Measurements from ENCODE around the gene FOXO3. TPM values are rescaled to one million over a fixed set of nuclear protein-coding genes. Genes with fewer than 3 reads are reported as not detected.

FOXO3 gene
- total RNA-seq, 1 donor from 2014 or later, result 13.7 TPM

- peak overlapping the region; percentile 76 for H3K4me3 ChIP-seq
- no peak overlapping the region for H3K27ac ChIP-seq
- peaks cover 45% of the 10 kb centered on the region for H3K27me3 ChIP-seq
- H3K4me1 ChIP-seq, result peaks cover 14% of the 10 kb centered on the region
- peak; percentile 60 for DNase-seq (ENCODE audit: low spot score)
- no peaks in the 10 kb centered on the region for H3K36me3 ChIP-seq
- H4K20me1 ChIP-seq (ENCODE audit: low read depth), result peaks cover 55% of the 10 kb centered on the region
- peaks cover 40% of the 10 kb centered on the region for H3F3A ChIP-seq (ENCODE audit: low read depth)
- peak overlapping the region; percentile 85 for H3K4me2 ChIP-seq
- no peak overlapping the region for H2AFZ ChIP-seq (replicated peaks)
- Mint-ChIP-seq H3K4me3 (peak overlapping the region; percentile 96), H3K36me3 (peaks cover 9% of the 10 kb centered on the region), H3K27me3 (ENCODE audit: insufficient read depth, low read depth) (peaks cover 21% of the 10 kb centered on the region), H3K27ac (no peak overlapping the region), H3K9me3 (peaks cover 4% of the 10 kb centered on the region), H3K4me1 (peaks cover 22% of the 10 kb centered on the region)
- H3K9ac ChIP-seq, result peak overlapping the region; percentile 27
- TF ChIP-seq, protein P1, sequence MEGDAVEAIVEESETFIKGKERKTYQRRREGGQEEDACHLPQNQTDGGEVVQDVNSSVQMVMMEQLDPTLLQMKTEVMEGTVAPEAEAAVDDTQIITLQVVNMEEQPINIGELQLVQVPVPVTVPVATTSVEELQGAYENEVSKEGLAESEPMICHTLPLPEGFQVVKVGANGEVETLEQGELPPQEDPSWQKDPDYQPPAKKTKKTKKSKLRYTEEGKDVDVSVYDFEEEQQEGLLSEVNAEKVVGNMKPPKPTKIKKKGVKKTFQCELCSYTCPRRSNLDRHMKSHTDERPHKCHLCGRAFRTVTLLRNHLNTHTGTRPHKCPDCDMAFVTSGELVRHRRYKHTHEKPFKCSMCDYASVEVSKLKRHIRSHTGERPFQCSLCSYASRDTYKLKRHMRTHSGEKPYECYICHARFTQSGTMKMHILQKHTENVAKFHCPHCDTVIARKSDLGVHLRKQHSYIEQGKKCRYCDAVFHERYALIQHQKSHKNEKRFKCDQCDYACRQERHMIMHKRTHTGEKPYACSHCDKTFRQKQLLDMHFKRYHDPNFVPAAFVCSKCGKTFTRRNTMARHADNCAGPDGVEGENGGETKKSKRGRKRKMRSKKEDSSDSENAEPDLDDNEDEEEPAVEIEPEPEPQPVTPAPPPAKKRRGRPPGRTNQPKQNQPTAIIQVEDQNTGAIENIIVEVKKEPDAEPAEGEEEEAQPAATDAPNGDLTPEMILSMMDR (IDR thresholded peaks at IDR 0.05), result no peak
- no peak for TF ChIP-seq EZH2 (IDR thresholded peaks at IDR 0.05)
- TF ChIP-seq EZH2phosphoT487 (IDR thresholded peaks at IDR 0.05), result peak; percentile 13
- peaks cover 42% of the 10 kb centered on the region for H3K79me2 ChIP-seq (ENCODE audit: low read depth)
- H3K9me3 ChIP-seq (ENCODE audit: low read depth), result no peaks in the 10 kb centered on the region
Observed at GRCh38 chr6:108561742-108562502, 1.2 kb downstream of the FOXO3 start.

- DNase-seq (ENCODE audit: low spot score), result peak; percentile 81
- Histone ChIP-seq H3K27me3 (peaks cover 40% of the 10 kb centered on the region), H3K9me3 (ENCODE audit: low read depth) (no peaks in the 10 kb centered on the region), H3K9ac (no peak overlapping the region), H3K4me2 (peak overlapping the region; percentile 85), H3K27ac (no peak overlapping the region), H4K20me1 (ENCODE audit: low read depth) (peaks cover 61% of the 10 kb centered on the region), H3K4me1 (peaks cover 9% of the 10 kb centered on the region), H3K79me2 (ENCODE audit: low read depth) (peaks cover 43% of the 10 kb centered on the region), H3K36me3 (no peaks in the 10 kb centered on the region), H2AFZ (replicated peaks) (no peak overlapping the region), H3F3A (ENCODE audit: low read depth) (peaks cover 33% of the 10 kb centered on the region), H3K4me3 (peak overlapping the region; percentile 76)
- Mint-ChIP-seq H3K9me3 (peaks cover 4% of the 10 kb centered on the region), H3K36me3 (peaks cover 11% of the 10 kb centered on the region), H3K4me3 (peak overlapping the region; percentile 96), H3K4me1 (peaks cover 17% of the 10 kb centered on the region), H3K27me3 (ENCODE audit: insufficient read depth, low read depth) (peaks cover 21% of the 10 kb centered on the region), H3K27ac (no peak overlapping the region)
- TF ChIP-seq EZH2phosphoT487 (IDR thresholded peaks at IDR 0.05), result no peak
- no peak for TF ChIP-seq EZH2 (IDR thresholded peaks at IDR 0.05)
- TF ChIP-seq, protein P1 (IDR thresholded peaks at IDR 0.05), result no peak
Observed at GRCh38 chr6:108562503-108562993, 1.8 kb downstream of the FOXO3 start.

DNA sequence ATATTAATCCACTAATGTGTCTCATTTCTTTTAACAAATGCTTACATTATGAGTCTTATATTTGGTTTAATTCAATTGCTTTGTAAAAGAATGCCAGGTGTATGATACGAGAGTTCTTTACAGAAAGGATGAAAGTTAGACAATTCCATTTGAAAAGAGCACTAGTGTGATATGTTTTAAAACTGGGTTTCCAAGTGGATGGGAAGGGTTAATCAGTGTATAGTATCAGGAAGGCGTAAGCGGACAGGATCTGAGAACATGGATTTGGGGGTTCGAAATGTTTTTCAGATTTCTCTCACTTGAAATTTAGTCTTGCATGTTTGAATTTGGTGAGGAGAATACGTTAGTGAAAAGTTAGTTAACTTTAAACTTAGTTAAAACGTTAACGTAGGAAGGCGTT is 2.6 kb downstream of the FOXO3 start:
- Histone ChIP-seq H3K4me2 (peak overlapping the region; percentile 85), H2AFZ (replicated peaks) (no peak overlapping the region), H3F3A (ENCODE audit: low read depth) (peaks cover 30% of the 10 kb centered on the region), H3K4me1 (peaks cover 9% of the 10 kb centered on the region), H3K4me3 (peak overlapping the region; percentile 76), H3K36me3 (no peaks in the 10 kb centered on the region), H3K27me3 (peaks cover 40% of the 10 kb centered on the region), H3K79me2 (ENCODE audit: low read depth) (peaks cover 43% of the 10 kb centered on the region), H3K27ac (no peak overlapping the region), H3K9me3 (ENCODE audit: low read depth) (no peaks in the 10 kb centered on the region), H3K9ac (no peak overlapping the region), H4K20me1 (ENCODE audit: low read depth) (peaks cover 61% of the 10 kb centered on the region)
- Mint-ChIP-seq H3K36me3 (peaks cover 13% of the 10 kb centered on the region), H3K9me3 (peaks cover 4% of the 10 kb centered on the region), H3K4me3 (peak overlapping the region; percentile 96), H3K27me3 (ENCODE audit: insufficient read depth, low read depth) (peaks cover 21% of the 10 kb centered on the region), H3K4me1 (peaks cover 17% of the 10 kb centered on the region), H3K27ac (no peak overlapping the region)
- DNase-seq (ENCODE audit: low spot score), result no peak
- TF ChIP-seq, protein P1 (IDR thresholded peaks at IDR 0.05), result no peak
- no peak for TF ChIP-seq EZH2phosphoT487 (IDR thresholded peaks at IDR 0.05)
- TF ChIP-seq EZH2 (IDR thresholded peaks at IDR 0.05), result no peak

Measured in neural progenitor cell (in vitro differentiated cells).